ENCODE data around the gene FAM131A.

DNA sequence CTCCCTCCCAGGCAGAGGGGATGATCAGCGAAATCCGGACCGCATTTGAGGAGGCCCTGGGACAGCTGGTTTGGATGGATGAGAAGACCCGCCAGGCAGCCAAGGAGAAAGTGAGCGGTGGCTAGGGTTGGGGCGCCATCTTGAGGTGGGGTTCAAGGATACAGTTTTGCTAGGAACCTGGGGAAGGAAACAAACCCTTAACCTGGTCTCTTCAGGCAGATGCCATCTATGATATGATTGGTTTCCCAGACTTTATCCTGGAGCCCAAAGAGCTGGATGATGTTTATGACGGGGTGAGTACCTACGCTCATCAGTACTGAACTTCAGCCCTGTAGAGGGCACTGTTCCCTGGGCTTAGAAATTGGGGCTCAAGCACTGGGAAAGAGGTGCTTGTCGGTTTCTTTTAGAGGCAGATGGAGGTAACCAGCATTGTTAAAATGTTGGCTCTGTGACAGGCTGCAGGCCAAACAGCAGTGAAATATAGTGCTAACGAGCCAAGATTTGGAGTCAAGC lies 47.9 kb upstream of the FAM131A start:
- TF ChIP-seq, protein P1, sequence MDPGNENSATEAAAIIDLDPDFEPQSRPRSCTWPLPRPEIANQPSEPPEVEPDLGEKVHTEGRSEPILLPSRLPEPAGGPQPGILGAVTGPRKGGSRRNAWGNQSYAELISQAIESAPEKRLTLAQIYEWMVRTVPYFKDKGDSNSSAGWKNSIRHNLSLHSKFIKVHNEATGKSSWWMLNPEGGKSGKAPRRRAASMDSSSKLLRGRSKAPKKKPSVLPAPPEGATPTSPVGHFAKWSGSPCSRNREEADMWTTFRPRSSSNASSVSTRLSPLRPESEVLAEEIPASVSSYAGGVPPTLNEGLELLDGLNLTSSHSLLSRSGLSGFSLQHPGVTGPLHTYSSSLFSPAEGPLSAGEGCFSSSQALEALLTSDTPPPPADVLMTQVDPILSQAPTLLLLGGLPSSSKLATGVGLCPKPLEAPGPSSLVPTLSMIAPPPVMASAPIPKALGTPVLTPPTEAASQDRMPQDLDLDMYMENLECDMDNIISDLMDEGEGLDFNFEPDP (CRISPR knock-in tag; IDR thresholded peaks at IDR 0.05), result no peak
- no peak for TF ChIP-seq TOE1 (IDR thresholded peaks at IDR 0.05; ENCODE audit: borderline replicate concordance)
- no peak for TF ChIP-seq TOE1 (CRISPR knock-in tag; IDR thresholded peaks at IDR 0.05; ENCODE audit: borderline replicate concordance, low read depth)
- TF ChIP-seq GATA2 (CRISPR knock-in tag; IDR thresholded peaks at IDR 0.05), result no peak
- TF ChIP-seq, protein P2, sequence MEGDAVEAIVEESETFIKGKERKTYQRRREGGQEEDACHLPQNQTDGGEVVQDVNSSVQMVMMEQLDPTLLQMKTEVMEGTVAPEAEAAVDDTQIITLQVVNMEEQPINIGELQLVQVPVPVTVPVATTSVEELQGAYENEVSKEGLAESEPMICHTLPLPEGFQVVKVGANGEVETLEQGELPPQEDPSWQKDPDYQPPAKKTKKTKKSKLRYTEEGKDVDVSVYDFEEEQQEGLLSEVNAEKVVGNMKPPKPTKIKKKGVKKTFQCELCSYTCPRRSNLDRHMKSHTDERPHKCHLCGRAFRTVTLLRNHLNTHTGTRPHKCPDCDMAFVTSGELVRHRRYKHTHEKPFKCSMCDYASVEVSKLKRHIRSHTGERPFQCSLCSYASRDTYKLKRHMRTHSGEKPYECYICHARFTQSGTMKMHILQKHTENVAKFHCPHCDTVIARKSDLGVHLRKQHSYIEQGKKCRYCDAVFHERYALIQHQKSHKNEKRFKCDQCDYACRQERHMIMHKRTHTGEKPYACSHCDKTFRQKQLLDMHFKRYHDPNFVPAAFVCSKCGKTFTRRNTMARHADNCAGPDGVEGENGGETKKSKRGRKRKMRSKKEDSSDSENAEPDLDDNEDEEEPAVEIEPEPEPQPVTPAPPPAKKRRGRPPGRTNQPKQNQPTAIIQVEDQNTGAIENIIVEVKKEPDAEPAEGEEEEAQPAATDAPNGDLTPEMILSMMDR (IDR thresholded peaks at IDR 0.05 in 2 of 3, conservative IDR thresholded peaks at IDR 0.05 in 1 of 3; ENCODE audit: insufficient read depth in 2 of 3, low read depth in 1 of 3, low read length in 3 of 3), result peak; percentile 84 to 92 (median 84)
- TF ChIP-seq, protein P3, sequence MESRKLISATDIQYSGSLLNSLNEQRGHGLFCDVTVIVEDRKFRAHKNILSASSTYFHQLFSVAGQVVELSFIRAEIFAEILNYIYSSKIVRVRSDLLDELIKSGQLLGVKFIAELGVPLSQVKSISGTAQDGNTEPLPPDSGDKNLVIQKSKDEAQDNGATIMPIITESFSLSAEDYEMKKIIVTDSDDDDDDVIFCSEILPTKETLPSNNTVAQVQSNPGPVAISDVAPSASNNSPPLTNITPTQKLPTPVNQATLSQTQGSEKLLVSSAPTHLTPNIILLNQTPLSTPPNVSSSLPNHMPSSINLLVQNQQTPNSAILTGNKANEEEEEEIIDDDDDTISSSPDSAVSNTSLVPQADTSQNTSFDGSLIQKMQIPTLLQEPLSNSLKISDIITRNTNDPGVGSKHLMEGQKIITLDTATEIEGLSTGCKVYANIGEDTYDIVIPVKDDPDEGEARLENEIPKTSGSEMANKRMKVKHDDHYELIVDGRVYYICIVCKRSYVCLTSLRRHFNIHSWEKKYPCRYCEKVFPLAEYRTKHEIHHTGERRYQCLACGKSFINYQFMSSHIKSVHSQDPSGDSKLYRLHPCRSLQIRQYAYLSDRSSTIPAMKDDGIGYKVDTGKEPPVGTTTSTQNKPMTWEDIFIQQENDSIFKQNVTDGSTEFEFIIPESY (CRISPR knock-in tag; IDR thresholded peaks at IDR 0.05), result peak; percentile 26; the same call in 1 of the 2 replicates
- no peak for TF ChIP-seq ZNF347 (CRISPR knock-in tag; IDR thresholded peaks at IDR 0.05; ENCODE audit: low read depth)
- no peak for TF ChIP-seq KAT8 (IDR thresholded peaks at IDR 0.05; ENCODE audit: low read depth)
- TF ChIP-seq PCBP1 (IDR thresholded peaks at IDR 0.05; ENCODE audit: low read depth, low read length, poor library complexity, severe bottlenecking), result no peak
- TF ChIP-seq, protein P4, sequence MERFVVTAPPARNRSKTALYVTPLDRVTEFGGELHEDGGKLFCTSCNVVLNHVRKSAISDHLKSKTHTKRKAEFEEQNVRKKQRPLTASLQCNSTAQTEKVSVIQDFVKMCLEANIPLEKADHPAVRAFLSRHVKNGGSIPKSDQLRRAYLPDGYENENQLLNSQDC (CRISPR knock-in tag; IDR thresholded peaks at IDR 0.05), result no peak
- no peak for TF ChIP-seq CHD4 (IDR thresholded peaks at IDR 0.05; ENCODE audit: insufficient read depth, insufficient replicate concordance, low read depth, low read length, poor library complexity, severe bottlenecking)
- TF ChIP-seq ZNF217 (CRISPR knock-in tag; IDR thresholded peaks at IDR 0.05), result no peak
